SH-SY5Y (cell line): ENCODE results near the gene ODAD2.

Source experiments
- GATA2 ChIP-seq: IDR thresholded peaks from 2 replicates; pipeline ENCODE4 v1.6.1; 2011; ENCODE audit warnings: mild to moderate bottlenecking, low read depth, low read length
- GATA3 ChIP-seq: IDR thresholded peaks from 2 replicates; pipeline ENCODE4 v1.6.1; 2011; ENCODE audit warnings: low read depth, mild to moderate bottlenecking, low read length, moderate library complexity

DNA sequence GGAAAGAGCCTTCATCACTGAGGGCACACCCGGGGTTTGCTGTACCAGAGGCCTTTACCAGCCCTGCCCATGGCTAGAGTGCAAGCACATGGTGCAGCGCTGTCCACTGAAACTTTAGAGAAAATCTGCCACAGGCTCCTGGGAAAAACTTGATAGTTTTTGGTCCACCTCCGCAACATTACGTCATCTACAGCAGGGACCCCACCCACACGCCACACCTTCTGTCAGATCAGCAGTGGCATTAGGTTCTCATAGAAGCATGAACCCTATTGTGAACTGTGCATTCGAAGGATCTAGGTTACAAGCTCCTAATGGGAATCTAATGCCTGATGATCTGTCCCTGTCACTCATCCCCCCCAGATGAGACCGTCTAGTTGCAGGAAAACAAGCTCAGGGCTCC lies 2.5 kb upstream of the ODAD2 start:
- TF ChIP-seq GATA3 (no peak), GATA2 (no peak)
